NB4 (cell line): ENCODE data around the gene VPS35L.

Experiments
- CTCF ChIP-seq: IDR thresholded peaks from one replicate; pipeline ENCODE4 v1.5.1; 2012; ENCODE audit warnings: low read depth, low read length
- MYC ChIP-seq: IDR thresholded peaks from 2 replicates; pipeline ENCODE4 v1.6.1; 2011; ENCODE audit warnings: low read depth, low read length
- POLR2A ChIP-seq: IDR thresholded peaks from 2 replicates; pipeline ENCODE4 v1.6.1; 2011; ENCODE audit warnings: mild to moderate bottlenecking; ENCODE audit not compliant: insufficient read length; ENCODE audit errors: extremely low read depth

GRCh38 chr16:19706846-19707245, 151.3 kb downstream of the VPS35L start:
- no peak for TF ChIP-seq CTCF
- no peak for TF ChIP-seq MYC
- TF ChIP-seq POLR2A = no peak
